IPS DF 4.7 (cell line): ENCODE results near the gene UBB.

Experiments
- DNase-seq: peaks from one replicate; pipeline ENCODE4 v3.0.0-alpha.2; 2013; ENCODE audit warnings: low spot score; ENCODE audit errors: extremely low read depth

The UBB gene

GRCh38 chr17:16380640-16381495 lies at the start of gene UBB:
Gene UBB (plus strand): TSS chr17:16381091. CDS start chr17:16381908, 817 bp downstream.
- DNase-seq, result peak; percentile 97

GRCh38 chr17:16338391-16338790 lies 42.5 kb upstream of the UBB start:
- no peak for DNase-seq

GRCh38 chr17:16339402-16339801 lies 41.5 kb upstream of the UBB start:
- no peak for DNase-seq

- DNase-seq, result no peak
Measured at GRCh38 chr17:16339959-16340358, 40.9 kb upstream of the UBB start.

- no peak for DNase-seq
Measured at GRCh38 chr17:16342979-16343378, 37.9 kb upstream of the UBB start.

- DNase-seq, result no peak
Measured at GRCh38 chr17:16343569-16343968, 37.3 kb upstream of the UBB start.

- no peak for DNase-seq
Measured at GRCh38 chr17:16345565-16345964, 35.3 kb upstream of the UBB start.

- DNase-seq, result no peak
Measured at GRCh38 chr17:16346721-16347271, 34.1 kb upstream of the UBB start.

GRCh38 chr17:16348586-16348985 lies 32.3 kb upstream of the UBB start:
- DNase-seq, result no peak

GRCh38 chr17:16349431-16349830 lies 31.5 kb upstream of the UBB start:
- DNase-seq, result no peak

GRCh38 chr17:16351831-16352230 lies 29.1 kb upstream of the UBB start:
- DNase-seq, result no peak

- DNase-seq, result no peak
Measured at GRCh38 chr17:16352303-16352666, 28.6 kb upstream of the UBB start.

GRCh38 chr17:16352667-16353316 lies 28.1 kb upstream of the UBB start:
- DNase-seq, result no peak

GRCh38 chr17:16353317-16354174 lies 27.3 kb upstream of the UBB start, which contains the start of gene CENPV:
Gene CENPV (minus strand): TSS chr17:16353469. CDS start chr17:16353436, 33 bp downstream.
- DNase-seq, result no peak

- no peak for DNase-seq
Measured at GRCh38 chr17:16354585-16354984, 26.3 kb upstream of the UBB start.

GRCh38 chr17:16358394-16358793 lies 22.5 kb upstream of the UBB start:
- DNase-seq, result no peak

- no peak for DNase-seq
Measured at GRCh38 chr17:16361874-16362273, 19.0 kb upstream of the UBB start.

- peak; percentile 72 for DNase-seq
Measured at GRCh38 chr17:16363749-16364536, 16.9 kb upstream of the UBB start.

GRCh38 chr17:16364625-16365024 lies 16.3 kb upstream of the UBB start:
- DNase-seq, result no peak

GRCh38 chr17:16371742-16372141 lies 9.1 kb upstream of the UBB start:
- DNase-seq, result no peak
